Measurements from ENCODE around the gene TEX11.
"Not testable (repeated sequence)": the region's sequence is repeated elsewhere in the genome, so short reads cannot be mapped to it uniquely, and the experiment has no call there.

The TEX11 gene

GRCh38 chrX:70569922-70570576 lies 338.5 kb downstream of the TEX11 start:
- DNase-seq, result not testable (repeated sequence)

GRCh38 chrX:70554948-70555347 lies 353.6 kb downstream of the TEX11 start:
- DNase-seq, result no peak

- DNase-seq, result no peak
These were observed 354.0 kb downstream of the TEX11 start for GRCh38 chrX:70554523-70554922.

GRCh38 chrX:70554081-70554480 lies 354.4 kb downstream of the TEX11 start:
- DNase-seq, result peak; percentile 6

GRCh38 chrX:70553516-70553915 lies 355.0 kb downstream of the TEX11 start:
- DNase-seq, result no peak

DNA sequence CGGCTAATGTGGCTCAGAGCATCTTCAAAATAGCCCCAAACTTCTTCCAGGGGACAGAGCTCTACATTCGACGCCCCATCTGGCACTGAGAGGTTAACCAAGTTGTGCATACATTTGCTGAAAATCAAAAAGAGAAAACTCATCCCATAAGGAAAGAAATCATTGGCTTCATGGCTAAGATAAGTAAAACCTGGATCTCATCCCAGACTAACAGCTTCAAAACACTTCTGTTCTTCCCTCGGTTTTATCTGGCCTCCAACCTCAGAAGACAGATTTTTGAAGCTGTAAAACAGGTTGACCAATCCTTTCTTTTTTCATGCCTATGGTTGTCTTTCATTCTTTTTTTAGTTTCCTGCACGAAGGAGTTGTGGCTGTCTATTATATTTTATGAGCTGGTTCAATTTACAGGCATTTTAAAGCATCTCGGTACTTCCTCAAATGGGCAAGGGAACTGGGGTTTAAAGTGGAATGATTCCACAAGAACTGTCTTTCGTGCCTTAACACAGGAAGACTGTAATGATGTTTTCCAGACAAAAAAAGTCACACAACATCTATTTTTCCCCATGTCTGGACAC lies 356.3 kb downstream of the TEX11 start:
- DNase-seq, result no peak

DNA sequence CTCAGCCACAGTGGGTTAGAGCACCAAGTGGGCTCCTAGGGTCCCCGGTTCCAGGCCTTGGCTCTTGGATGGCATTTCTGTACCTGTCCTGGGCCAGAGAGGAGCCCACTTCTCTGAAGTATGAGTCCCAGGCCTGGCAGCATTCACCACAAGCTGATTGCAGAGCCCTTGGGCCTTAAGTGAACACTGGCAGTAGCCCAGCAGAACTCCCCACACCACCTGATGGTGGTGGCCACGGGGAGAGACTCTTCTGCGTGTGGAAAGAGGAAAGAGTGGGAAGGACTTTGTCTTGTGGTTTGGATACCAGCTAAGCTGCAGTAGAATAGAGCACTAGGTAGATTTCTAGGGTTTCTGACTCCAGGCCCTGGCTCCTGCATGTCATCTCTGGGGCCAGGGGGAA lies 359.1 kb downstream of the TEX11 start:
- DNase-seq, result no peak

DNA sequence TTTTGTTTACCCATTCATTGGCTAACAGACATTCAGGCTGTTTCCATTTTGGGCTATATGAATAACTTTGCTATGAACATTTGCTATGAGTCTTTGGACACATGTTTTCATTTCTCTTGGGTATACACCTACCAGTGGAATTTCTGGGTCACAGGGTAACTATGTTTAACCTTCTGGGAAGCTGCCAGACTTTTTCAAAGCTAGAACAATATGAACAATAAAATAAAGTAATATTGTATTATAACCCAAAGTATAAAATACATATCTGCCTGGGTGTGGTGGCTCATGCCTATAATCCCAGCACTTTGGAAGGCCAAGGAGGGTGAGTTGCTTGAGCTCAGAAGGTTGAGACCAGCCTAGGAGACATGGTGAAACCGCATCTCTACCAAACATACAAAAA lies 373.3 kb downstream of the TEX11 start:
- no peak for DNase-seq

GRCh38 chrX:70527610-70528345 lies 380.7 kb downstream of the TEX11 start:
- no peak for DNase-seq

- DNase-seq, result no peak
These were observed 381.5 kb downstream of the TEX11 start for GRCh38 chrX:70527053-70527452.

DNA sequence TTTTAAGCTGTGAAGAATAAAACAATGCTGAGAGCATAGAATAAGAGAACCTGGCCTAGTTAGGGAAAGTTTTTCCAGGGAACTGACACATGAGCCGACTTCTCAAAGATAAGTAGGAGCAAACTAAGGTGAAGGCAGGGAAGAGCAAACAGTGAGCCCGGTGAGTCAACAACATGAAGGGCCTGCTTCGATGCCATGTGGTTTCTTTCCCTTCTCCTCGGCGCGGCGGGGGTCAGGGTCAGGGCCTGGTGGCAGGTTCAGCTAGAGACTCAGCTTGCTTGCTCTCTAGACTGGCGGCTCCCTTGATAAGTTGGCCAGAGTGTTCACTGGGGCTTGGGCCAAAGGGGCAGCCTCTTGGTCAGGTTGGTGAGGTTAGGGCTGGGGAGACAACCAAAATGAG lies 382.8 kb downstream of the TEX11 start:
- DNase-seq, result no peak

GRCh38 chrX:70515692-70516091 lies 392.8 kb downstream of the TEX11 start:
- DNase-seq, result not testable (repeated sequence)

GRCh38 chrX:70515270-70515669 lies 393.2 kb downstream of the TEX11 start:
- DNase-seq, result not testable (repeated sequence)

DNA sequence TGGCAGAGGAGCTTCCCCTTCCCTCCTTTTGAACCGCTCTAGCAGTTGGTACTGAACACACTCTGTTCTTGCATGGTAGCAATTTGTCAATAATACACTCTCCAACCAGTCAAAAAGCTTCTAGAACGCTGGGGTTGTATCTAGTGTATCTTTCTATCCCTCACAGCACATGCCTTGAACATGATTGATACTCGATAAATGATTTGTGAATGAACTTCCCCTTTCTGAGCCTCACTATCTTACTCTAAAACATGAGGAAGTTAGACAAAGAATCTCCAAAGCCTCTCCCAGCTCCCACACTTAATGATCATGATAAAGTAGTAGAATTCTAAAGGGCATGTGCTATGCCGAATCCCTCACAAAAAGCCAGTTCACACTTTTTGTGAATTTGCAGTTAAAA lies 399.4 kb downstream of the TEX11 start:
- no peak for DNase-seq

DNA sequence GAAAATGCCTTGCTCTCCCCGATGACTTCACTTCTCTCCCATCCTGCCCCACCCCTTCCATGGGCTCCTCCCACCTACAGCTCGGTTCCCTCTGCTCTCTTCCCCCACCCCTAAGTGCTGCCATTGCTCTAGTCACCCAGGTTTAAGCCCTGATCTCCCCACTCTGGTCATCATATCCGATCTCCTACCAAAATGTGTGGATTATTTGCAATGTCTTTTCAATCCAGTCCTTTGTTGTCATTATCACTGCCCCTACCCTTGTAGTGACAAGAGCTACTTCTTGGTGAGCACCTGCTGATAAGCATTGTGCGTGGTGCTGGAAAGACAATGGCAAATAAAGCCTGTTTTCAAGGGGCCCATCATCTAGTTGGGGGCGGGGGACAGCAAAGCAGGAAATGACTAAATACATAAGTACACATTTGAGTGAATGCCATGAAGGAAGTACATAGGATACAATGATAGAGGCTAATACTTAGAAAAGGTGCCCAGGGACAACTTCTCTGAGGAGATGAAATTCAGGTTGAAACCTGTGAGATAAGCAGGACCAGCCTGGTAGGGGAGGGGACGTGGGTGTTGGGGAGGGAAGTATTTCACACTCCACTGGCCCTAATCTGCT lies 400.1 kb downstream of the TEX11 start:
- no peak for DNase-seq

- no peak for DNase-seq
These were observed 403.1 kb downstream of the TEX11 start for GRCh38 chrX:70505451-70505841.

DNA sequence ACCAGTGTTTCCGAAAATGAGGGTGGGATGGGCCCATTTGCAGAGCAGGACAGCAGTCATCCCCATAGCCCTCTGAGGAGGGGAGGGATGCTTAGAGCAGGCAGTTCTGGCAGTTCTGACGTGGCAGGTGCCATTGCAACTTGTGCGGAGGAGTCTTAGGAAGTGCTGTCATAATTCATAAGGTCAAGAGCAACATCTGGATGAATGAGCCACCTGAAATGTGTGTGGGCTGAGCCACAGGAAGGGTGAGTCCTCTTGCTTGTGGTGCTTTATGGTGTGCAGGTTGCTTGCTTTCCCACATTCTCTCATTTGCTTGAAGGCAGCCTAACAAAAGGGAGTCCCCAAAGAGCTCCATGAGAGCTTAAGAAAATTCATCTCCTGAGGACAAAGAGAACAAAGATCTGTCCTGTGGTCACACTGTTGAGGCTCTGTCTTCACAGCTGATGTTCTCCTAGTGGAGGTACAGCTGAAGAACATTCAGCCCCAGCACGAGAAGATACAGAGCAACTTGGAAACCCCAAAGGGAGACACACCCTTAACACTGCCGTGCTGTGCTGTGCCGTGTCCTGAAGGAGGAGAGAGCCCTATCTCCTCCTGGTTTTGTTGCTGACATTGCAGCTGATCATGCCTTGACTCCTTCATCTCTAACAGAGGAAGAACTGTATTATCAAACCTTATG lies 403.6 kb downstream of the TEX11 start:
- no peak for DNase-seq

GRCh38 chrX:70500826-70501225 lies 407.7 kb downstream of the TEX11 start:
- DNase-seq, result no peak

DNA sequence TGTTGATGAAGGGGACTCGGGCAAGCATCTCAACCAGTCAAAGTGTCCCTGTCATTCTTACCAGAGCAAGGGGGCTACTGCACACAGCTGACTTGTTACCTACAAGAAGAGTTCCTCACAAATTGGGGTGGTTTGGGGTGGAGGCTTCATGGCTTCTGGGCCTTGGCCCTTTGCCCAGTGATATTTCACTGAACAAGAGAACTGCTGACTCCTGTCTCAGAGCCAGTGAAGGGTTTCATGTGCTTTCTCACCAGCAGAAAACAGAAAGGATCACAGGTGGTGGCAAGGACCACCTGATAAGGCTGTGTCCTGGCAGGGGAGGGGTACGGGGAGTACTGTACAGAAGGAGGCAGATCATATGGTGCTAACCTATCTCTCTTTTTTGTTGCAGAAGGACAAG lies 410.4 kb downstream of the TEX11 start:
- peak; percentile 16 for DNase-seq

DNA sequence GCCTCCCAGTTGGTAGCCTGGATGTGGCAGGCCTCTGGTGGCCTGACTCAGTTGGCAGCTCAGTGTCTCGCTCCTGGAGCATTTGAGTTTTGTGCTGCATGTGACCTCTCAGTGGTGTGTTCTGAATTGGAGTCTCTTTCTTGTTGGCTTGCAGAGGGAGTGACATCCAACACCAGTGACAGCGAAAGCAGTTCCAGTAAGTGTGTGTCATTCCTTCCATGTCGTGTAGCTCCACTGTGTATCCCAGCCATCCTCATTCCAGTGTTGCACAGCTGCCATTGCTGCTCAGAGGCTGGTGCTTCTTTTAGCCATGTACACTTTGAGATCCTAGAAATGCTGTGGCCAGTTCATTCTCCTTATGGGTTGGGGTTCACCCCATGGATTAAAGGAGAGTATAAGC lies 411.5 kb downstream of the TEX11 start:
- DNase-seq, result no peak

- no peak for DNase-seq
These were observed 412.0 kb downstream of the TEX11 start for GRCh38 chrX:70496491-70496890.

DNA sequence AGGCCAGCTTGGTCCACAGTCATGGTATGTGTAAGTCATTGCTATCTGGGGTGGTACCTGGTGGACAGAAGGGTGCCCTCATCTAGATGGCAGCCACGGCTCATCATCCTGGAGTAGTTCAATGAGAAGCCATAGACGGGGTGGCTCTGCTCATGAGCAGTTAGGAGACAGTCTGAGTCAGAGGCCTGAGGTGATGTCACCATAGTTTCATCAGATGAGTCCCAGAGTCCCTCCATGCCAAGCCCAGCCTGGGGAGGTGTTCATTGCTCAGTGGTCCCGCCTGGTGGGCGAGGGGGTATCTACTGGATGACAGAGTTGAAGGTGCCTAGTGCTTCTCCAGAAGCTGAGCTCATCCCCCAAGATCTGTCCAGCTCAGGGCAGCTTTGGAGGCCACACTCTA lies 414.1 kb downstream of the TEX11 start:
- no peak for DNase-seq

GRCh38 chrX:70488856-70489255 lies 419.7 kb downstream of the TEX11 start:
- DNase-seq, result no peak

Data from hematopoietic multipotent progenitor cell treated with erythropoietin and hydrocortisone succinate and interleukin-3 and kit ligand, for 6 days (in vitro differentiated cells).